Measurements from ENCODE around the gene SPRN.
"Not testable (repeated sequence)": the region's sequence is repeated elsewhere in the genome, so short reads cannot be mapped to it uniquely, and the experiment has no call there.

Gene SPRN

DNA sequence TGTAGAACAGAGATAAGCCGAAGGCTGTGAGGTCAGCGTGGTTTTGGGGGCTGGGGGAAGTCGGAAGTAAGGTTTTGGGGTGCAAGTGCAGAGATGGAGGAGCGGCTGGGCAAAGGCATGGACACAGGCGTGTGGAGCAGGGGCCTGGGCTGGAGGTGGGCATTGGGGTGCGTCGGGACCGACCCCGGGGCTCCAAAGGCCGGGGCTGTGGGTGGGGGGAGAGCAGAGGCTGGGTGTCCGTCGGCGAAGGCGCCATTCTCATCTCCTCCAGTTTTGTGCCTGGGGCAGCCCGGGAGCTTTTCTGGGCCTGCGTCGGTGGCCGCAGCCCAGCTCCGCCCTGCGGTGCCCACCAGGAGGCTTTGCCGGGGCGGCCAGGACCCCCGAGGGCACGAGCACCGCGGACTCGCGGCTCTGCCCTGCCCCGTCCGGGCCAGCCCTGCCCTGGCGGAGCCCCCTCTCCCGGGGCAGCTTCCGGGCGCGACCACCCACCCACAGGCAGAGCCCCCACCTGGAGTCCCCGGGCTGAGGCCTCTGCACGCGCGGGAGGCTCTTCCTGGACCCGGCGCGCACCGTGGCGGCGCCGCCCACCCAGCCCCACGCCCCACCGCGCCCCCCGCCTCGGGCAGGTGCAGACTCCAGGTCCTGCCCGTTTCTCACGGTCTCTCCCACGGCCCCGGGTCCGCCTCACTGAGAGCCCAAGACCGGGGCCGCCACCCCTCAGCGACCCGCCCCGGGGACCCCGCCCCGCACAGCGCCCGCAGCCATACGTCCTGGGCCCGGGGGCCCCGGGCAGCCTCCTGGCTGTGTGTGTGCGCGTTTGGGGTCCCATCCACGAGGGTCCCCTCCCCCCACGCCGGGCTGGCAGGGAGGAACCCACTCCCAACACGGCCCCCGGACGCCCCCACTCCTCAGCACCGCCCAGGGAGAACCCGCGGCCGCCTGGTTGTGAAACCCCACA lies 21.6 kb upstream of the SPRN start:
- H3K9me3 ChIP-seq (ENCODE audit: control insufficient read depth in 2 of 2, low read length in 2 of 2), result peaks cover 4 to 6% of the 10 kb centered on the region in 2 donors

DNA sequence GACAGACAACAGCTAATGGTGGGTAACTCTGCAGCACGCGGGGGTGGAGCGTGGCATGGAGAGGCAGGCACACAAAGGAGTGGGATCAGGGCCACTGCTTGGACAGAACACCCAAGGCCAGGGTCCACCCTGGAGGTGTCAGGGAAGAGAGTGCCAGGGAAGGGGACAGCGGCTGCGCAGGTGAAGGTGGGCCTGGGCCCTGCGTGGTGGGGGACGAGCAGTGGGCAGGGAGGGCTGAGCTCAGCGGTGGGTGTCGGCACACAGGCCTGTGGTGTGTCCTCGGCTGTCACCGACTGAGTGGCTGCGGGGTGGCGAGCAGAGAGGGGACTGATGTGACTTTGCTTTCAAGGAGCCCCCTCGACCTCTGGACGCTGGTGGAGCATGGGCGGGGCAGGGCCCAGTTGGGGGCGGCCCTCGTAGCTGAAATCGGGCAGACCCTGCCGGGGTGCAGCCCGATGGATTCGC lies 20.9 kb upstream of the SPRN start:
- H3K9me3 ChIP-seq (ENCODE audit: control insufficient read depth in 2 of 2, low read length in 2 of 2), result peaks cover 4 to 6% of the 10 kb centered on the region in 2 donors
- H3K36me3 ChIP-seq (ENCODE audit: control insufficient read depth in 2 of 2, insufficient read depth in 2 of 2, low read length in 2 of 2), result no peaks in the 10 kb centered on the region
- H3K27me3 ChIP-seq (ENCODE audit: control insufficient read depth in 2 of 2, insufficient read depth in 2 of 2, low read length in 2 of 2), result no peaks in the 10 kb centered on the region
- no peak overlapping the region for H3K27ac ChIP-seq (ENCODE audit: low read depth in 2 of 2, low read length in 2 of 2)
- no peaks in the 10 kb centered on the region for H3K4me1 ChIP-seq (ENCODE audit: control insufficient read depth in 2 of 2, insufficient read depth in 2 of 2, low read length in 2 of 2)
- no peak overlapping the region for H3K9ac ChIP-seq (ENCODE audit: low read depth in 1 of 2, low read length in 2 of 2)
- no peak overlapping the region for H3K4me3 ChIP-seq (ENCODE audit: low read length in 2 of 2)

More for the DNA sequence above, 21.6 kb upstream of the SPRN start:
- no peaks in the 10 kb centered on the region for H3K36me3 ChIP-seq (ENCODE audit: control insufficient read depth in 2 of 2, insufficient read depth in 2 of 2, low read length in 2 of 2)
- no peak overlapping the region for H3K27ac ChIP-seq (ENCODE audit: low read depth in 2 of 2, low read length in 2 of 2)
- no peak overlapping the region for H3K9ac ChIP-seq (ENCODE audit: low read depth in 1 of 2, low read length in 2 of 2)
- H3K4me3 ChIP-seq (ENCODE audit: low read length in 2 of 2), result no peak overlapping the region
- H3K4me1 ChIP-seq (ENCODE audit: control insufficient read depth in 2 of 2, insufficient read depth in 2 of 2, low read length in 2 of 2), result no peaks in the 10 kb centered on the region
- H3K27me3 ChIP-seq (ENCODE audit: control insufficient read depth in 2 of 2, insufficient read depth in 2 of 2, low read length in 2 of 2), result no peaks in the 10 kb centered on the region

DNA sequence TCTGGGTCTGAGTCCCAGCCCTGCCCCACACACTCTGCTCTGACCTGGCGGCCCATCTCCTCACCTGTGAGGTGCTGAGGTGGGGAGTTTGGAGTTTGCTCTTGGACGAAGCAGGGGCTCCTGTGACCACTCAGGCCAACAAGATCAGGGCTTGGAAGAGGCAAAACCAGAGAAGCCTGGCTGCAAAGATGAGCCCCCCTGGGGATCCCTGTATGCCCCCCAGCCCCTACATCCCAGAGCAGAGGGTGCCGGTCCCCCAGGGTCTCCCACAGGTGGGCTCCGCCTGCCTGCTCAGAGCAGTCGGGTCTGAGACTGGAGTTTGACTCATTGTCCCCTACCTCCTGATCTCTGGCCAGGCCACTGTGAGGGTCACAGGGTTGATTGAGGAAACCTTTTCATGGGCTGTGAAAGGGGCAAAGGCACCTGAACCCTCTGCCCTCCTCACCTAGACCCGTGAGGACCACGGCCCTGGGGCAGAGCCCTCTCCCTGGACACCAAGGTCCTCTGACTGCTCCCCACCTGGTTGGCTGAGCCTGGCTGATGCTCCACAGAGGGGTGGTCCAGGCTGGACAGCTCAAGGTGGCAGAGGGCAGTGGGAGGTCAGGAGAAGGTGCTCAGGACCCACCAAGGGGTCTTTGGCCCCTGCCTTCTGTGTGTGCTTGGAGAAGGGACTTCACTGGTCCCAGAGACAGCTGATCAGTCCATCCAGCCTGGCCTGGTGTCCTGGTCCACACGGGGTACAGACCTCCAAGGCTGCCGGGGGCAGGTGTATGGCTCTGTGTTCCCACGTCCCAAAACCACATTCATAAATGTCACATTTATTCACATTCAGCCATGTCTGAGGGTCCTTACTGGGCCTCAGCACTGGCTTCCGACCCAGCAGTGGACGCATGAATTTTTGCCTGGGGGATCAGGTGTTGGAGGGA lies 20.2 kb upstream of the SPRN start:
- Histone ChIP-seq H3K4me1 (ENCODE audit: control insufficient read depth in 2 of 2, insufficient read depth in 2 of 2, low read length in 2 of 2) (no peaks in the 10 kb centered on the region), H3K9ac (ENCODE audit: low read depth in 1 of 2, low read length in 2 of 2) (no peak overlapping the region), H3K36me3 (ENCODE audit: control insufficient read depth in 2 of 2, insufficient read depth in 2 of 2, low read length in 2 of 2) (no peaks in the 10 kb centered on the region), H3K27ac (ENCODE audit: low read depth in 2 of 2, low read length in 2 of 2) (no peak overlapping the region), H3K4me3 (ENCODE audit: low read length in 2 of 2) (no peak overlapping the region), H3K27me3 (ENCODE audit: control insufficient read depth in 2 of 2, insufficient read depth in 2 of 2, low read length in 2 of 2) (no peaks in the 10 kb centered on the region), H3K9me3 (ENCODE audit: control insufficient read depth in 2 of 2, low read length in 2 of 2) (peaks cover 4 to 6% of the 10 kb centered on the region in 2 donors)

DNA sequence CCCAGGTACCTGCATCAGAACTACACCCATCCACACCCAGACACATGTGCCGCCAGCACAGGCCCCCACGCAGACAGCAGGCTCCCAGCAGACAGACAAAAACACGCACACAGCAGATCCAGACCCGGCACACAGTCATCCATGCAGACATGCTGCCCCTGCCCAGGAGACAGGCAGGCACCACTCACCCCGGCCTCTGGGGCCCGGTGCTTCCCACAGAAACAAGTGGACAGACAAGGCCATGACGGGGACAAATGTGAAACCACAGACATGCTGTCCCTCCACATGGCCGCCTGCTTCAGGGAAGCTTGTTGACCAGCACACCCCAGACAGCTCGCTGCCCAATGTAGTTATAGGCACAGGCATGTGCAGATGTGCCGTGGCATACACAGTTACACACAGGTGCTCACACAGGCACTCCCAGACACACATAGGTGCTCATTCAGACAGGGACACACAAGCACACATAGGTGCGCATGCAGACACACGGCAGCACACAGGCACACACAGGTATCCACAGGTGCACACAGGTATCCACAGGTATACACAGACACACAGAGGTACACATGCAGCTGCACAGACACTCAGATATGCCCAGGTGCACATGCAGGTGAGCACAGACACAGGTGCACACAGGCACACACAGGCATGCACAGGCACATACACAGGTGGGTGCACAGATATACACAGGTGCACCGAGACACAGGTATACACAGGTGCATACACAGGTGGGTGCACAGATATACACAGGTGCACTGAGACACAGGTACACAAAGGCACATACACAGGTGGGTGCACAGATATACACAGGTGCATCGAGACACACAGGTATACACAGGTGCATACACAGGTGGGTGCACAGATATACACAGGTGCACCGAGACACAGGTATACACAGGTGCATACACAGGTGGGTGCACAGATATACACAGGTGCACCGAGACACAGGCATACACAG lies 18.8 kb upstream of the SPRN start:
- H3K36me3 ChIP-seq (ENCODE audit: control insufficient read depth in 2 of 2, insufficient read depth in 2 of 2, low read length in 2 of 2), result no peaks in the 10 kb centered on the region
- H3K27me3 ChIP-seq (ENCODE audit: control insufficient read depth in 2 of 2, insufficient read depth in 2 of 2, low read length in 2 of 2), result no peaks in the 10 kb centered on the region
- peaks cover 2 to 4% of the 10 kb centered on the region in 2 donors for H3K9me3 ChIP-seq (ENCODE audit: control insufficient read depth in 2 of 2, low read length in 2 of 2)
- H3K4me1 ChIP-seq (ENCODE audit: control insufficient read depth in 2 of 2, insufficient read depth in 2 of 2, low read length in 2 of 2), result no peaks in the 10 kb centered on the region
- H3K27ac ChIP-seq (ENCODE audit: low read depth in 2 of 2, low read length in 2 of 2), result no peak overlapping the region
- H3K9ac ChIP-seq (ENCODE audit: low read depth in 1 of 2, low read length in 2 of 2), result no peak overlapping the region
- no peak overlapping the region for H3K4me3 ChIP-seq (ENCODE audit: low read length in 2 of 2)

DNA sequence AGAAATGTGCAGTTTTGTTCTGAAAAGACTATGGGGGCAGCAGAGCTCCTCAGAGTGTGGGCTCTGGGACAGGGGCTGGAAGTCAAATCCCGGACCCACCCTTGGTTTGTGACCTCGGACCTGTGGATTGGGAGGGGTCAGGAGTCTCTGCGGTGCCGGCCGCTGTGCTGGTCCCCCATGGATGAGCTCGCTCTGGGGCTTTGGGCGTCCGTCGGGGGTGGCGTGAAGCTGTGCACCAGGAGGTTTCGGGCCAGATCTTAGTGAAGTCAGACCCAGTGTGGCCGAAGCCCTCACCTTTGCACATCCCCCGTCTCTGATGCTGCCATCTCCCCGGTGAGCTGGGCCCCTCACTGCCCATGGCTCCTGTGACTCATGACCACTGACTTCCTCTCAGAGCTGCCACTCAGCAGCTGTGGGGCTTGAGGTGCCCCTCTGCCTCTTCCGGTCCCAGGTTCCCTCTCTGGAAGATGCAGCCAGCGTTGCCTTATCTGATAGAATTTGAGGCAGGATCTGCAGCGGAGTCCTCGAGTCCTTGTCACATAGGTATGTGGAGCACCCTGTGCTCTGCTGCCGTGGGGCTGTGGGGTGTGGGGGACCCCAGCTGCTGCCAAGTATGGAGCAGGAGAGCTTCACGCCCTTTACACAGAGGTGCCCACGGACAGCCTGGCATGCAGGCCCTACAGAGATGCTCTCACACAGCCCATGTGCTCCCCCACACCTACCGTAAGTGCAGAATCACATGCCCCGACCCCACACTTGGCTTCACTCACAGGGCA lies 18.0 kb upstream of the SPRN start:
- Histone ChIP-seq H3K4me1 (ENCODE audit: control insufficient read depth in 2 of 2, insufficient read depth in 2 of 2, low read length in 2 of 2) (no peaks in the 10 kb centered on the region), H3K9me3 (ENCODE audit: control insufficient read depth in 2 of 2, low read length in 2 of 2) (peaks cover 0 to 2% of the 10 kb centered on the region in 2 donors), H3K9ac (ENCODE audit: low read depth in 1 of 2, low read length in 2 of 2) (no peak overlapping the region), H3K27ac (ENCODE audit: low read depth in 2 of 2, low read length in 2 of 2) (no peak overlapping the region), H3K36me3 (ENCODE audit: control insufficient read depth in 2 of 2, insufficient read depth in 2 of 2, low read length in 2 of 2) (no peaks in the 10 kb centered on the region), H3K27me3 (ENCODE audit: control insufficient read depth in 2 of 2, insufficient read depth in 2 of 2, low read length in 2 of 2) (no peaks in the 10 kb centered on the region), H3K4me3 (ENCODE audit: low read length in 2 of 2) (no peak overlapping the region)

DNA sequence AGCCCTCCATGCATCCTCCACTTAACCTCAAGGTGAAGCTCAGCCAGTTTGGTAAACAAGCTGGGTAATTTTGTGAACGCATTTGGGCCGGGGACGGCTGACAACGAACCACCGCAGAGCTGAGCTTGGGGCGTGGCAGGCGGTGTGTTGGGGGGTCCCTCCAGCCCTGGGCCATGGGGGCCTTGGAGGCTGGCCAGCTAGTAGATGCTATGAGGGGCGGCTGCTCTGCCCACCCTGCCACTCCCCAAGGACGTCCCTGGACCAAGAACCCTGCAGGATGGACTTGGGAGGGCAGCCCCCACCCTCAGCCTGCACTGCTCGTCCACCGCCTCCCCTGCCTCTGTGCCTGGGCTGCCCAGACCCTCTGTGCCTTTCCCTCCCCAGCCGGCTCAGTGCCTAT lies 17.4 kb upstream of the SPRN start:
- no peak overlapping the region for H3K27ac ChIP-seq (ENCODE audit: low read depth in 2 of 2, low read length in 2 of 2)
- H3K9me3 ChIP-seq (ENCODE audit: control insufficient read depth in 2 of 2, low read length in 2 of 2), result no peaks in the 10 kb centered on the region
- H3K4me3 ChIP-seq (ENCODE audit: low read length in 2 of 2), result no peak overlapping the region
- no peaks in the 10 kb centered on the region for H3K36me3 ChIP-seq (ENCODE audit: control insufficient read depth in 2 of 2, insufficient read depth in 2 of 2, low read length in 2 of 2)
- H3K9ac ChIP-seq (ENCODE audit: low read depth in 1 of 2, low read length in 2 of 2), result no peak overlapping the region
- H3K4me1 ChIP-seq (ENCODE audit: control insufficient read depth in 2 of 2, insufficient read depth in 2 of 2, low read length in 2 of 2), result no peaks in the 10 kb centered on the region
- no peaks in the 10 kb centered on the region for H3K27me3 ChIP-seq (ENCODE audit: control insufficient read depth in 2 of 2, insufficient read depth in 2 of 2, low read length in 2 of 2)

DNA sequence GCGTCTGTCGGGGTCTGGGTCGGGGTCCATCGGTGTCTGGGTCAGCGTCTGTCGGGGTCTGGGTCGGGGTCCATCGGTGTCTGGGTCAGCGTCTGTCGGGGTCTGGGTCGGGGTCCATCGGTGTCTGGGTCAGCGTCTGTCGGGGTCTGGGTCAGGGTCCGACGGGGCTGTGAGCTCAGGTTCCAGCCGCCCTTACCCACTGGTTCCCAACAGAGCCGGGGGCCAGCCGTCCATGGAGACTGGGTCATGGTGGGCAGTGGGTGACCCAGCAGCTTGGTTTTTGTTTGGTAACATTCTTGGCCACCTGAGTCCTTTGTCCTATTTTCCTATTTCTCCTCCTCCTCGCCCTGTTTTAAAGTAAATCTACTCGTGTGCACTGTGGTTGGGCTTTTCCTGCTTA lies 16.9 kb upstream of the SPRN start:
- H3K4me3 ChIP-seq (ENCODE audit: low read length in 2 of 2); H3K4me1 ChIP-seq (ENCODE audit: control insufficient read depth in 2 of 2, insufficient read depth in 2 of 2, low read length in 2 of 2); H3K27ac ChIP-seq (ENCODE audit: low read depth in 2 of 2, low read length in 2 of 2); H3K36me3 ChIP-seq (ENCODE audit: control insufficient read depth in 2 of 2, insufficient read depth in 2 of 2, low read length in 2 of 2); H3K27me3 ChIP-seq (ENCODE audit: control insufficient read depth in 2 of 2, insufficient read depth in 2 of 2, low read length in 2 of 2); H3K9ac ChIP-seq (ENCODE audit: low read depth in 1 of 2, low read length in 2 of 2); H3K9me3 ChIP-seq (ENCODE audit: control insufficient read depth in 2 of 2, low read length in 2 of 2): not testable (repeated sequence)

DNA sequence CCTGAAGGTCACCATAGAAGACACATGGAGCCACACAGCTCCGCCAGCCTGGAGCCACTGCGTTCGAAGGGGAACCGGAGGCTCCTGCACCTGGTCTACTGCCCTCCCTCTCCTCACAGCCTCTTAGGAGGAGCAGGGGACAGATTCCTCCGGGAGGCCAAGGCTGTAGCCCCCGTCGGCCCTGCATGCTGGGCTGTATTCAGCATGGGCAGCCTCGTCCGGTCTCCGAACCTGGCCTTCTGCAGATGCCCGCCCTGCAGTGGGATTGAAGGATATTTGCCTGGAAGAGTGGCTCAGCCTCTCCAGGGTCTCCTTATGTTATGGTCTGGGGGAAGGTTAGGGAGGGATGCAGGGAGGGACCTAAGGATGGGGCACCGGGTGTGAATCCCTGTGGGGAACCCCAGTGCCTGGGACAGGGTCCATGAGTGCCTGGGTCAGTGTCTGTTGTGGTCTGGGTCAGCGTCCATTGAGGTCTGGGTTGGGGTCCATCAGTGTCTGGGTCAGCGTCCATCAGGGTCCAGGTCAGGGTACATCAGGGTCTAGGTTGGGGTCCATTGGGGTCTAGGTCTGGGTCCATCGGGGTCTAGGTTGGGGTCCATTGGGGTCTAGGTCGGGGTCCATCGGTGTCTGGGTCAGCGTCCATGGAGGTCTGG lies 16.3 kb upstream of the SPRN start:
- no peaks in the 10 kb centered on the region for H3K27me3 ChIP-seq (ENCODE audit: control insufficient read depth in 2 of 2, insufficient read depth in 2 of 2, low read length in 2 of 2)
- no peak overlapping the region for H3K27ac ChIP-seq (ENCODE audit: low read depth in 2 of 2, low read length in 2 of 2)
- H3K36me3 ChIP-seq (ENCODE audit: control insufficient read depth in 2 of 2, insufficient read depth in 2 of 2, low read length in 2 of 2), result no peaks in the 10 kb centered on the region
- H3K4me1 ChIP-seq (ENCODE audit: control insufficient read depth in 2 of 2, insufficient read depth in 2 of 2, low read length in 2 of 2), result no peaks in the 10 kb centered on the region
- H3K9me3 ChIP-seq (ENCODE audit: control insufficient read depth in 2 of 2, low read length in 2 of 2), result no peaks in the 10 kb centered on the region
- H3K4me3 ChIP-seq (ENCODE audit: low read length in 2 of 2), result no peak overlapping the region
- H3K9ac ChIP-seq (ENCODE audit: low read depth in 1 of 2, low read length in 2 of 2), result no peak overlapping the region
